MM.1S (cell line): ENCODE results near the gene F8.
"Not testable (repeated sequence)": the region's sequence is repeated elsewhere in the genome, so short reads cannot be mapped to it uniquely, and the experiment has no call there.

Experiments
- EZH2 ChIP-seq: fragments of 300-600 bp; sonication (generic); optimal IDR thresholded peaks from 2 replicates; pipeline ENCODE3; 2017; ENCODE audit warnings: low read depth, mild to moderate bottlenecking, antibody characterized with exemption, low read length, mixed read lengths
- EZH2phosphoT487 ChIP-seq: fragments of 300-600 bp; sonication (generic); IDR thresholded peaks from 2 replicates; pipeline ENCODE4 v1.6.1; 2018; ENCODE audit warnings: antibody characterized with exemption, low read length
- TF ChIP-seq, protein P1 (sequence below): fragments of 300-600 bp; sonication (generic); IDR thresholded peaks from 2 replicates; pipeline ENCODE4 v1.5.1; 2016; ENCODE audit warnings: antibody characterized with exemption, low read length, mixed read lengths

DNA sequence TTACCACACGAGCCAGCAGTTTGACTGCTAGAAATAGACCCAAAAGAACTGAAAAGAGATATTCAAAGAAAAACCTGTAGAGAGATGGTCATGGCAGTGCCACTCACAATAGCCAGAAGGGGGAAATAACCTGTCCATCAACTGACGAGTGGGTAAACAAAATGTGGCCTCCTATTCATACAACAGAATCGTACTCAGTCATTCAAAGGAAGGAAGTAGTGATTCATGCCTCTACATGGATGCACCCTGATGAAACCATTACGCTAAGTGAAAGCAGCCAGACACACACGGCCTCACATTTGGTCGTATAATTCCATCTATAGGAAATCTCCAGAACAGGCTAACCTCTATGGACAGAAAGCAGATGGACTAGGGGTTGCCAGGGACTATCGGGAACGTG, 138.5 kb downstream of the F8 start:
- TF ChIP-seq, protein P1, sequence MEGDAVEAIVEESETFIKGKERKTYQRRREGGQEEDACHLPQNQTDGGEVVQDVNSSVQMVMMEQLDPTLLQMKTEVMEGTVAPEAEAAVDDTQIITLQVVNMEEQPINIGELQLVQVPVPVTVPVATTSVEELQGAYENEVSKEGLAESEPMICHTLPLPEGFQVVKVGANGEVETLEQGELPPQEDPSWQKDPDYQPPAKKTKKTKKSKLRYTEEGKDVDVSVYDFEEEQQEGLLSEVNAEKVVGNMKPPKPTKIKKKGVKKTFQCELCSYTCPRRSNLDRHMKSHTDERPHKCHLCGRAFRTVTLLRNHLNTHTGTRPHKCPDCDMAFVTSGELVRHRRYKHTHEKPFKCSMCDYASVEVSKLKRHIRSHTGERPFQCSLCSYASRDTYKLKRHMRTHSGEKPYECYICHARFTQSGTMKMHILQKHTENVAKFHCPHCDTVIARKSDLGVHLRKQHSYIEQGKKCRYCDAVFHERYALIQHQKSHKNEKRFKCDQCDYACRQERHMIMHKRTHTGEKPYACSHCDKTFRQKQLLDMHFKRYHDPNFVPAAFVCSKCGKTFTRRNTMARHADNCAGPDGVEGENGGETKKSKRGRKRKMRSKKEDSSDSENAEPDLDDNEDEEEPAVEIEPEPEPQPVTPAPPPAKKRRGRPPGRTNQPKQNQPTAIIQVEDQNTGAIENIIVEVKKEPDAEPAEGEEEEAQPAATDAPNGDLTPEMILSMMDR = not testable (repeated sequence)
- not testable (repeated sequence) for TF ChIP-seq EZH2phosphoT487, EZH2
